Kidney (tissue), 14 donors: ENCODE data around the gene GBP6. TPM values are rescaled to one million over a fixed set of nuclear protein-coding genes. Genes with fewer than 3 reads are reported as not detected.

Experiments used
- DNase-seq, 5 donors: peaks; one replicate each; pipeline ENCODE4 v3.0.0-alpha.2; 2013 to 2020
- FAIRE-seq: peaks from 2 replicates; lab custom pipeline; 2012; peaks lifted over from hg19 to GRCh38; lab: Jason Lieb, UNC
- H3K27ac ChIP-seq, 2 donors: one replicate each; pipeline ENCODE4 v1.7.0; 2013; ENCODE audit warnings: low read depth in 2 of 2, low read length in 2 of 2, inconsistent platforms in 1 of 2
- H3K27me3 ChIP-seq: one replicate; pipeline ENCODE4 v1.7.1; 2013; ENCODE audit warnings: low read length, inconsistent platforms; ENCODE audit not compliant: control insufficient read depth, insufficient read depth
- H3K36me3 ChIP-seq, 3 donors: one replicate each; pipeline versions ENCODE4 v1.7.0 to v1.7.1; 2013; ENCODE audit warnings: low read length in 3 of 3, control low read depth in 1 of 3, inconsistent platforms in 1 of 3; ENCODE audit not compliant: insufficient read depth in 3 of 3, control insufficient read depth in 2 of 3
- H3K4me1 ChIP-seq, 3 donors: one replicate each; pipeline versions ENCODE4 v1.7.0 to v1.7.1; 2013; ENCODE audit warnings: low read length in 3 of 3, inconsistent platforms in 1 of 3, low read depth in 1 of 3; ENCODE audit not compliant: control insufficient read depth in 2 of 3, insufficient read depth in 2 of 3
- H3K4me3 ChIP-seq, 3 donors: one replicate each; pipeline versions ENCODE4 v1.7.0 to v1.8.1; 2013; ENCODE audit warnings: low read length in 3 of 3, control low read depth in 1 of 3, inconsistent platforms in 1 of 3
- H3K9ac ChIP-seq, 3 donors: one replicate each; pipeline versions ENCODE4 v1.7.0 to v1.7.1; 2013; ENCODE audit warnings: low read length in 3 of 3, control low read depth in 1 of 3, inconsistent platforms in 1 of 3
- H3K9me3 ChIP-seq, 3 donors: one replicate each; pipeline versions ENCODE4 v1.7.0 to v1.7.1; 2013; ENCODE audit warnings: low read length in 3 of 3, control low read depth in 1 of 3, inconsistent platforms in 1 of 3; ENCODE audit not compliant: control insufficient read depth in 2 of 3, insufficient read depth in 1 of 3
- CTCF ChIP-seq: IDR thresholded peaks from 3 replicates; pipeline ENCODE4 v1.5.1; 2012; ENCODE audit warnings: mild to moderate bottlenecking, moderate library complexity, borderline replicate concordance; ENCODE audit not compliant: insufficient read depth; ENCODE audit errors: extremely low read depth
- intact Hi-C: fragments of 100-400 bp; cut with DNase I; formaldehyde crosslinking; loops from one replicate; pipeline ENCODE4 v1.11.1; 2022
- polyA plus RNA-seq: library from polyadenylated mRNA; stranded (reverse); fragments of 350-450 nt; fragmentation: Illumina TruSeq; extraction: RNeasy Lipid Tissue Mini Kit (QIAGEN cat#74804); gene quantifications from one replicate; pipeline ENCODE4 v1.2.3, GENCODE V29; 2014; ENCODE audit warnings: low read depth, low replicate concordance; ENCODE audit not compliant: insufficient read depth
- total RNA-seq: library from RNA; stranded (reverse); fragmentation: NEBNext Ultra II Directional; extraction: Animal tissue kit (Norgen Biotek cat#: 25700); gene quantifications from one replicate; pipeline ENCODE4 v1.2.1, GENCODE V29; 2021
- donor health status: control.
- donor health status: control.
- donor health status: control.
- donor health status: control.
- donor health status: control.
- donor health status: DM: yes; HTN: yes; CAD: no.
- donor health status: Normal renal cell carcinoma (clear cell type).

The GBP6 gene
- total and polyA plus RNA-seq, 2 donors from 2014 or later, result not detected

- DNase-seq, result no peak
- no peak for TF ChIP-seq CTCF
- Histone ChIP-seq H3K27ac (no peak overlapping the region), H3K4me3 (no peak overlapping the region), H3K4me1 (no peaks in the 10 kb centered on the region), H3K36me3 (no peaks in the 10 kb centered on the region), H3K9me3 (no peaks in the 10 kb centered on the region), H3K9ac (no peak overlapping the region), H3K27me3 (no peaks in the 10 kb centered on the region)
- intact Hi-C loops, result no loop called here
- no peak for FAIRE-seq
These were observed 18.6 kb downstream of the GBP6 start for GRCh38 chr1:89382479-89382878.

- no peak for FAIRE-seq
- no peak overlapping the region for H3K27ac ChIP-seq
- H3K9ac ChIP-seq, result no peak overlapping the region
- H3K27me3 ChIP-seq, result no peaks in the 10 kb centered on the region
- TF ChIP-seq CTCF, result no peak
- no peaks in the 10 kb centered on the region for H3K4me1 ChIP-seq
- H3K9me3 ChIP-seq, result no peaks in the 10 kb centered on the region
- DNase-seq, result no peak
- intact Hi-C loops, result no loop called here
- no peak overlapping the region for H3K4me3 ChIP-seq
- H3K36me3 ChIP-seq, result no peaks in the 10 kb centered on the region
These were observed 19.3 kb downstream of the GBP6 start for GRCh38 chr1:89383185-89383584.

- Histone ChIP-seq H3K9ac (no peak overlapping the region), H3K27ac (no peak overlapping the region), H3K27me3 (no peaks in the 10 kb centered on the region), H3K4me1 (no peaks in the 10 kb centered on the region), H3K9me3 (no peaks in the 10 kb centered on the region), H3K4me3 (no peak overlapping the region), H3K36me3 (no peaks in the 10 kb centered on the region)
- TF ChIP-seq CTCF, result no peak
- no peak for DNase-seq
- FAIRE-seq, result no peak
- intact Hi-C loops, result no loop called here
These were observed 26.8 kb downstream of the GBP6 start for GRCh38 chr1:89390707-89391106.

- Histone ChIP-seq H3K27ac (no peak overlapping the region), H3K4me3 (no peak overlapping the region), H3K27me3 (no peaks in the 10 kb centered on the region), H3K9ac (no peak overlapping the region), H3K4me1 (no peaks in the 10 kb centered on the region), H3K36me3 (no peaks in the 10 kb centered on the region), H3K9me3 (peaks cover 0 to under 1% (median 0%) of the 10 kb centered on the region in 3 donors)
- FAIRE-seq (no peak), DNase-seq (no peak)
- intact Hi-C loops, result no loop called here
- no peak for TF ChIP-seq CTCF
These were observed 27.8 kb downstream of the GBP6 start for GRCh38 chr1:89391686-89392085.
